C4-2B (cell line): Measurements from ENCODE around the gene TPRA1.

Experiments used
- H3K27ac ChIP-seq: fragments of 450-650 bp; 2 replicates; pipeline ENCODE4 v1.5.1; 2017
- ZFX ChIP-seq: fragments of 450-650 bp; IDR thresholded peaks from 2 replicates; pipeline ENCODE4 v1.6.1; 2017
- TF ChIP-seq, protein P1 (sequence below): fragments of 450-650 bp; conservative IDR thresholded peaks from 2 replicates; pipeline ENCODE4 v1.5.1; 2017; ENCODE audit warnings: mild to moderate bottlenecking

Gene TPRA1

DNA sequence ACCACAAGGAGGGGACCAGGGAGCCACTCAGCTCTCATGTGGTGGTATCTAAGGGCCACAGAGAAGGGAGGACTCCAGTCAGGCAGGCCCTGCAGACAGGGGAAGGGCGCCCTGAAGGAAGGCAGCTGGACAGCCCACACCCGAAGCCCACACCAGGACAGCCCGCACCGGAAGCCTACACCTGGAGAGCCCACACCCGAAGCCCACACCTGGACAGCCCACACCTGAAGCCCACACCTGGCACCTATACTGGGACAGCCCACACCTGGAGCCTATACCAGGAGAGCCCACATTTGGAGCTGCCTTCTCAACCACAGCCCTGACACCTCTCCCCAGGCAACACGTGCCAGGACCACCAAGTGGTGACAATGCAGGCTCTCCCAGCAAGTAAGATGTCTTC, 11.7 kb downstream of the TPRA1 start:
- no peak overlapping the region for H3K27ac ChIP-seq
- TF ChIP-seq ZFX: no peak

DNA sequence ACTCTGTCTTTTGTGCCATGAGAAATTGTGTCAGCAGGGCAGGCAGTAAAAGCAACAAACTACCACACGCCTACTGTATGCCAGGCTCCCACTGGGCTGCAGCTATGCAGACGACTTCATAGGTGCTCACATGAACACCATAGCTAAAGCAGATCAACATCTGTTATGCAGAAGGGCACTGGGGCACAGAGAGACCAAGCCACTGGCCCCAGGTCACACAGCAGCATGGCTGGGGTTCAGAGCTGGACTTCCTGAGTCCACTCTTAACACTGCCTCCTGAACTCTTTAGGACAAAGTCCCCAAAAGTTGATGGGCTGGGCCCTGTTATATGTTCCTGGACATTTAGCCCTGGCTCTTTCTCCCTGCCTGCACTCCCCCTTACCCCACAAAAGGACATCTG, 12.4 kb downstream of the TPRA1 start:
- TF ChIP-seq, protein P1, sequence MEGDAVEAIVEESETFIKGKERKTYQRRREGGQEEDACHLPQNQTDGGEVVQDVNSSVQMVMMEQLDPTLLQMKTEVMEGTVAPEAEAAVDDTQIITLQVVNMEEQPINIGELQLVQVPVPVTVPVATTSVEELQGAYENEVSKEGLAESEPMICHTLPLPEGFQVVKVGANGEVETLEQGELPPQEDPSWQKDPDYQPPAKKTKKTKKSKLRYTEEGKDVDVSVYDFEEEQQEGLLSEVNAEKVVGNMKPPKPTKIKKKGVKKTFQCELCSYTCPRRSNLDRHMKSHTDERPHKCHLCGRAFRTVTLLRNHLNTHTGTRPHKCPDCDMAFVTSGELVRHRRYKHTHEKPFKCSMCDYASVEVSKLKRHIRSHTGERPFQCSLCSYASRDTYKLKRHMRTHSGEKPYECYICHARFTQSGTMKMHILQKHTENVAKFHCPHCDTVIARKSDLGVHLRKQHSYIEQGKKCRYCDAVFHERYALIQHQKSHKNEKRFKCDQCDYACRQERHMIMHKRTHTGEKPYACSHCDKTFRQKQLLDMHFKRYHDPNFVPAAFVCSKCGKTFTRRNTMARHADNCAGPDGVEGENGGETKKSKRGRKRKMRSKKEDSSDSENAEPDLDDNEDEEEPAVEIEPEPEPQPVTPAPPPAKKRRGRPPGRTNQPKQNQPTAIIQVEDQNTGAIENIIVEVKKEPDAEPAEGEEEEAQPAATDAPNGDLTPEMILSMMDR: no peak
- no peak for TF ChIP-seq ZFX

DNA sequence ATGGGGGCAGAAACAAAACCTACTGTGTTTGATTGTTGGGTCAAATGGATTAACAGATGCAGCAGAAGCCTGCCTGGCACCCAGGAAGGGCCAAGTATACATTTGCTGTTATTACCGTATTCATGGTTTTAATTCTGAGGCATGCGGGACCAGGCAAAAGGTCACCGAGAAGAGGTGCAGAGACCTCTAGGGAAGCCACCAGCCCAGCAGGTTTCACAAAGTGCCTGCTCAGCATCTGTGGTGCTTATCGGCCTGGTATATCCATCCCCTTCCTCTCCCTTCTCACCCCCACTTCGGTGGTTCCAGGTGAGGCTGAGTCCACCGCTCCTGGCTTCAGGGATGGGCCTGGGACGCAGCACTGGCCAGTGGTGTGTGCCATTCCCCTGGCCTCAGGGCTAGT, 13.1 kb downstream of the TPRA1 start:
- TF ChIP-seq, protein P1: no peak
- TF ChIP-seq ZFX: no peak
- H3K27ac ChIP-seq: no peak overlapping the region

More for the DNA sequence above, 12.4 kb downstream of the TPRA1 start:
- no peak overlapping the region for H3K27ac ChIP-seq

DNA sequence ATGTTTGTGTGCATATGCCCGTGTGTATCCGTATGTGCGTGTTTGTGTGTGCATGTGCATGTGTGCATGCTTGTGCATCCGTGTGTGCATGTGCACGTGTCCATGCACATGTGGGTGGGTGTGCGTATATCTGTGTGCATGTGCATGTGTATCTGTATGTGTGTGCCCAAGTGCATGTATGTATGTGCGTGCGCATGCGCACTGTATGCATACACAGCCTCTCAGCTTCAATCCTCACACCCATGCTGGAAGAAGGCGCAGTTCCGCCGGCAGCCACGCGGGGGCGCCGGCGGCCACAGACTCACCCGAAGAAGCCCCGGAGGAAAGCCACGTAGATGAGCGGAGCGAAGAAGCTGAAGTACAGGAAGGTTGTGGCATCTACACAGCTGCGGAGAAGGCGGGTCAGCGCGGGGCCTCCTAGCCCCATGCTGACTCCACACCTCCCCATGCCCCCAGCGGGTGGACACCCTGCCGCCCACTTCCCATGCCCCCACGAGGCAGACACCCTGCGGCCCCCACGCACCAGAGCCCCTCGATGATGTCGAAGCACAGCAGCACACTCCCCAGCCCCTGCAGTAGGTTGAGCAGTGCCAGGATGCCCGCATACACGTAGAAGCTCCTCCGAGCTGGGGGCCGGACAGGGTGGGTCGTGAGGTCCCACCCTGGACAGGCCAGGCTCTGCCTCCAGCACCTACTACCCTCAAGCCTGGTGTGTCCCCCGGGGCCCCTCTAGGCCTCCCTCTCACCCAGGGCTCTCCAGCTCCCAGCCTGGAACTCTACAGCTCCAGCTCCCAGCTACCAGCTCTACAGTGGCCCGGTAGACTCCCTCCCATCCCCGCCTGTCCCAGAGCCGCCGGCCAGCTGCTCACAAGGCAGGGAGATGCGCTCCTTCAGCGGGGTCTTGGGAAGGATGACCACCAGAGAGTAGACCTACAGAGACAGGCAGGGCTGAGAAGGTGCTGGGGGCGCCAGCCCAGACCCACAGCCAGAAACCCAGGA, 15.4 kb downstream of the TPRA1 start:
- TF ChIP-seq, protein P1: peak; percentile 100
- TF ChIP-seq ZFX: no peak
- no peak overlapping the region; the same call in 1 of the 2 replicates for H3K27ac ChIP-seq

DNA sequence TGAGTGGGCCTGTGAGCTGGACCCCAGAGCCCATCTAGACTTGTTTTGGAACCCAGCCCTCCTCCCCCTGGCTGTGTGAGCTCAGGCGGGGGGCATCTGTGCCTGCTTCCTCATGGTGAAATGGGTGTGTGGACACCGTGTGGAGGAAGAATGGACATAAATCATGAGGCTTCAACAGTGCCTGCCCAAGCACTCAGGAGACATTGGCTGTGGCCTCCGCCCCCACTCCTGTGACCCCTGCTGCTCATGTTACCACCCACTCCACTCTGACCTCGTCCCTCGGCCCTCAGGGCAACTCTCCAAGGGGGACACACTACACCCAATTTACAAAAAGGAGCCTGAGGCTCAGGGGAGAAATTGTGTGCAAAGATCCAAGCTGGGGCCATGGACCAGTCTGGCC, 16.6 kb downstream of the TPRA1 start:
- TF ChIP-seq, protein P1: no peak
- TF ChIP-seq ZFX: no peak
- H3K27ac ChIP-seq: no peak overlapping the region

DNA sequence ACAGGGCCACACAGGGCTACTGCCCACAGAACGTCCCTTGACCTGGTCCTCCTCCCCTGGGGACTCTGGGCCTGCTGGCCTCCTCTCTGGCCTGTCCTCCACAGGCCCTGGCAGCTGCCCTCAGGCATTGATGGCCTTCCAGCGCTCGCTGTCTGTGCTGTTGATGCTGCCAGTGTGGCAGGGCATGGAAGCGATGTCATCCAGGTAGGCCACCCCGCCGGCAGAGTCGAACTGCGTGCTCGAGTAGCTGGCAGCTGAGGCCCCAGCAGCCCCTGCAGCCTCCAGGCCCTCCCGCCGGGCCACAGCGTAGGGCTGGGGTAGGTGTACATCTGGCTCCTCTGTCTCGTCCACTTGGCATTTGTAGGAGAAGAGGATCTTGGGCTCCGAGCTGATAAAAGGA, 17.1 kb downstream of the TPRA1 start:
- no peak for TF ChIP-seq ZFX
- TF ChIP-seq, protein P1: no peak
- H3K27ac ChIP-seq: no peak overlapping the region

DNA sequence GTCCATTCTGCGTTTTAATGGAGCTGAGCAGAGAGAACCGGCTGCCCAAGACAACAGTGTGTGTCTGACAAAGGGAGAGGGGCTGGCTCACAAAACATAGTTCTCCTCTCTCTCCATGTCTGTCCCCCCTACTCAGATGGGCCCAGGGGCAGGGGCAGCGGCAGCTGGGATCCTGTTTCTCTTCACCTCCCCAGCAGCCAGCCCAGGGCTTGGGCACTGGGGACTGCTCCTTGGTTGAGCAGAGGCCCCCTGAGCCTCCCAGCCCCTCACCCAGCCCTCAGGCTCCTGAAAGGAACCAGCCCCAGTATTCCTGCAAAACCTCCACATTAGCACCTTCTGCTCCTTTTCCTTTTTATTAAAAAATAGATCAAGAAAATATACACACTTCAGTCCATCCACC, 17.8 kb downstream of the TPRA1 start:
- TF ChIP-seq, protein P1: no peak
- TF ChIP-seq ZFX: no peak

DNA sequence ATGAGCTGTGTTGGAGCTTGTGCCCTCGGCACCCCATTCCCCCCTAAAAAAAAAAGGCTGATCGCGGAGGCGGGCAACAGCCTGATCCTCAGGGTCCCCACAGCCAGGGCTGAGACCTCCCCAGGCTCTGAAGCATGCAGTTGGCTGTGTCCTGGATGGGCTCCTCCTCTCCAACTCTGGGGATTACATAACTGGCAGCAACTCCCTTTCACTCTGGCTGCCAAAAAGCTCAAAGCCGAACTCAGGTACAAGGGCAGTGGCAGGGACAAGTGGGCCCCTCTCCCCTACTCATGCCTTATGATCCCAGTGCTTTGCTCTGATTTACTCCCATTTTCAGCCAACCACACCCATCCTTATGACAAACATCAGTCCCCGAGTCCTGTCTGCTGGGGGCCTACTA, 18.3 kb downstream of the TPRA1 start:
- no peak overlapping the region for H3K27ac ChIP-seq
- TF ChIP-seq ZFX: no peak
- TF ChIP-seq, protein P1: no peak

More for the DNA sequence above, 17.8 kb downstream of the TPRA1 start:
- no peak overlapping the region for H3K27ac ChIP-seq
